ENCODE data around the gene SLC25A12.

The SLC25A12 gene

GRCh38 chr2:171803757-171804156 lies 90.3 kb downstream of the SLC25A12 start:
- H3K4me3 ChIP-seq (ENCODE audit: low read depth, low read length), result no peak overlapping the region
- TF ChIP-seq, protein P1, sequence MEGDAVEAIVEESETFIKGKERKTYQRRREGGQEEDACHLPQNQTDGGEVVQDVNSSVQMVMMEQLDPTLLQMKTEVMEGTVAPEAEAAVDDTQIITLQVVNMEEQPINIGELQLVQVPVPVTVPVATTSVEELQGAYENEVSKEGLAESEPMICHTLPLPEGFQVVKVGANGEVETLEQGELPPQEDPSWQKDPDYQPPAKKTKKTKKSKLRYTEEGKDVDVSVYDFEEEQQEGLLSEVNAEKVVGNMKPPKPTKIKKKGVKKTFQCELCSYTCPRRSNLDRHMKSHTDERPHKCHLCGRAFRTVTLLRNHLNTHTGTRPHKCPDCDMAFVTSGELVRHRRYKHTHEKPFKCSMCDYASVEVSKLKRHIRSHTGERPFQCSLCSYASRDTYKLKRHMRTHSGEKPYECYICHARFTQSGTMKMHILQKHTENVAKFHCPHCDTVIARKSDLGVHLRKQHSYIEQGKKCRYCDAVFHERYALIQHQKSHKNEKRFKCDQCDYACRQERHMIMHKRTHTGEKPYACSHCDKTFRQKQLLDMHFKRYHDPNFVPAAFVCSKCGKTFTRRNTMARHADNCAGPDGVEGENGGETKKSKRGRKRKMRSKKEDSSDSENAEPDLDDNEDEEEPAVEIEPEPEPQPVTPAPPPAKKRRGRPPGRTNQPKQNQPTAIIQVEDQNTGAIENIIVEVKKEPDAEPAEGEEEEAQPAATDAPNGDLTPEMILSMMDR (IDR thresholded peaks at IDR 0.05; ENCODE audit: low read depth, low read length), result no peak

DNA sequence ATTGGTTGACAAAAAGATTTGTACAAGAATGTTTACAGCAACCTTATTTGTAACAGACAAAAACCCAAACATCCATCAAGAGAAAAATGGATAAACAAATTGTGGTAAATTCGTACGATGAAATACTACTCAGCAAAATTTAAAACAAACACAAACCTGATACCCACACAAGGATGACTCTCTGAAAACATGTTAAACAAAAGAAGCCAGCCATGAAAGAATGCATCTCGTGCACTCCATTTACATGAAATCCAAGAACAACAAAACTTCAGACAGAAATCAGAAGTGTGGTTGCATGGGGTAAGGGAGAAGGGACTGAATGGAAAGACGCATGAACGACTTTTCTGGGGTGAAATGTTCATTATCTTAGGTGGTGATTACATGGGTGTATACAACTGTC lies 93.4 kb downstream of the SLC25A12 start:
- H3K4me3 ChIP-seq (ENCODE audit: low read depth, low read length), result no peak overlapping the region
- TF ChIP-seq, protein P1 (IDR thresholded peaks at IDR 0.05; ENCODE audit: low read depth, low read length), result no peak

GRCh38 chr2:171798156-171798820 lies 95.8 kb downstream of the SLC25A12 start:
- H3K4me3 ChIP-seq (ENCODE audit: low read depth, low read length), result no peak overlapping the region
- TF ChIP-seq, protein P1 (IDR thresholded peaks at IDR 0.05; ENCODE audit: low read depth, low read length), result no peak

DNA sequence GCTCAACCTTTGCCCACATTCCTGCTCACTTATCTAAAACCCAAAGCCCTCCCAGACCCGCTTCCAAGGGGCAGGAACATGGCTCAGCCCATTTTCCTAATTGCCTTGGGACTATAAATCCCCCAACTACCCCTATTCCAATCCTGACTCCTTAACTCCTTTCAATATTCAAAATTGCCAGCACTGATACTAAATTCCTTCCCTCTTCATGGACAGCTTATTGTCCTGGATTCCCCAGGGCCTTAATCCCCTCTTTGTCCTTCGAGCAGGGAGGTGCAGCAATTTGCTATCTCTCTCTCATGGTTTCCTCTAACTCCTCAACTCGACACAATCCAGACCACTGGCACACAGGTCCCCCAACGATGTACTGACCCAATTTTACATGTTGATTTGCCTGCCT lies 99.1 kb downstream of the SLC25A12 start:
- TF ChIP-seq, protein P1 (IDR thresholded peaks at IDR 0.05; ENCODE audit: low read depth, low read length), result no peak
- no peak overlapping the region for H3K4me3 ChIP-seq (ENCODE audit: low read depth, low read length)

- no peak overlapping the region for H3K4me3 ChIP-seq (ENCODE audit: low read depth, low read length)
- TF ChIP-seq, protein P1 (IDR thresholded peaks at IDR 0.05; ENCODE audit: low read depth, low read length), result no peak
Measured at GRCh38 chr2:171793691-171794678, 100.1 kb downstream of the SLC25A12 start.

DNA sequence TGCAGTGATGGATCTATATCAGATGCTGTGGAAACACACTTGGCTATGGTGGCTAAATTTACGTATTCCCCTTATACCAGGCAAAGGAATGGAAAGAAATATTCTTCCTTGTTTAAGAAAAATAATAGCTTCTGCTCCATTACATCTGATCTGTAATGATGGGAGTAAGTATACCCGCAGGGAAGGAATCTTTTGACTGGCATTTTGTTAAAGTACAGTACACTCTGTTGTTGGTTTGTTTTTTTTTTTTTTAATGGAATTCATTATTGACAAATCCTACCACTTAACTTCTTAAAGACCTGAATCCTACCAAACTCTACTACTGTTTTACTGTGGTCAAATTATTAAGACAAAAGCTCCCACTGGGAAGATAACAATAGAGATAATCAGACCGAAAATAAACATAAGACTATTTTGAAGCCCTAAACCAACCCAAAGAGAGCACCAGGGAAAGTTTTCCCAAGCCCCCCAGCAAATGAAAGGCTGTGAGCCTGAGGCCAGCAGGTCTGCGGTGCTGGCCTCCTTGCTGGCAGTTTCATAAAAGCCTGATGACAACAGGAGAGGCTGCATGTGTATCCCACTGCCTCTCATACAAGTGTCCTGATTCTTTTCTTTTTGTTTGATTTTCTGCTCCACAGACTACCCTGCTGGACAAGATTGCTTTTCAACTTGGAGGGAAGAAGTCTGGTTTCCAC lies 101.0 kb downstream of the SLC25A12 start:
- TF ChIP-seq, protein P1 (IDR thresholded peaks at IDR 0.05; ENCODE audit: low read depth, low read length), result no peak
- H3K4me3 ChIP-seq (ENCODE audit: low read depth, low read length), result no peak overlapping the region

Measured in WI38 (cell line).